ENCODE results near the gene FANCM.

The FANCM gene

DNA sequence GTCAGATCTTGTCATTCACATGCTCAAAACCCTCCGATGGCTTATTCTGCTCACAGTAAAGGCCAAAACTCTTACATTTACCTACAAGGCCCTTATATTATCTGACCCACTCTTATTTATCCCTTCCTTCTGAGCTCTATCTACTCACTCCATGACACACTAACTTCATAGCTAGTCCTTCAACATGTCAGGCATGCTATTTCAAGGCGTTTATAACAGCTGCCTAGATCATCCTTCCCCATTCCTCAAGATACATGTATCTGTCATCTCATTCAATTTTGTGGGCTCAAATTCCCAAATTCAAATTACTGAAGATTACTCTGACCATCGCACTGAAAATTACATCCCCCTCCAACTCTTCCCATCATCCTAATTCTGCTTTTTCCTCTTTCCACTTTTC lies 110.4 kb downstream of the FANCM start:
- WGBS, result 92% methylated on average over 3 of the region's 3 CpGs
- Histone ChIP-seq H3K27me3 (ENCODE audit: insufficient read depth, low read length) (no peaks in the 10 kb centered on the region), H3K27ac (ENCODE audit: low read depth, low read length) (no peak overlapping the region), H3K9ac (ENCODE audit: low read depth, low read length) (no peak overlapping the region), H3K36me3 (ENCODE audit: insufficient read depth, low read length) (peaks cover 18% of the 10 kb centered on the region), H3K4me3 (ENCODE audit: low read length) (no peak overlapping the region), H3K9me3 (ENCODE audit: insufficient read depth, low read depth, low read length) (no peaks in the 10 kb centered on the region), H3K4me1 (ENCODE audit: insufficient read depth, low read length) (no peaks in the 10 kb centered on the region)

DNA sequence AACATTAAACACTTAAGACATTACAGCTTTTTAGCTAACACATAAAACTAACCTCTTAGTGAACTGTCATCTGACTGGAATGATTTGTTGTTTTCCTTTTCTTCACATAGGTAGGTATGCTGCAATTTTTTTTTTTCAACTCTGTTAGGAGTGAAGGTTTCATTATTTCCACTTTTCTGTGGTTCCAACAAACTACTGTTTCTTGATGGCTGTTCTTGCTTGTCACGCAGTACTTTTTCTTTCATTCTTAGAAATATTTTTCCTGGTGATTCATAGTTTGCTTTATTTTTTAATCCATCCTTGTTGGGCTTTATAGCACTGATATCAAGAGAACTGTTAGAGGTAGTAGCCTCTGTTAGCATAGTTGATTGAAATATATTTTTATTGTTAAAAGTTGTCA lies 111.0 kb downstream of the FANCM start:
- no peaks in the 10 kb centered on the region for H3K27me3 ChIP-seq (ENCODE audit: insufficient read depth, low read length)
- no peaks in the 10 kb centered on the region for H3K9me3 ChIP-seq (ENCODE audit: insufficient read depth, low read depth, low read length)
- H3K36me3 ChIP-seq (ENCODE audit: insufficient read depth, low read length), result peaks cover 13% of the 10 kb centered on the region
- no peaks in the 10 kb centered on the region for H3K4me1 ChIP-seq (ENCODE audit: insufficient read depth, low read length)
- WGBS, result no CpG with 5 or more reads among the region's 1 CpG
- H3K27ac ChIP-seq (ENCODE audit: low read depth, low read length), result no peak overlapping the region
- H3K9ac ChIP-seq (ENCODE audit: low read depth, low read length), result no peak overlapping the region
- H3K4me3 ChIP-seq (ENCODE audit: low read length), result no peak overlapping the region

DNA sequence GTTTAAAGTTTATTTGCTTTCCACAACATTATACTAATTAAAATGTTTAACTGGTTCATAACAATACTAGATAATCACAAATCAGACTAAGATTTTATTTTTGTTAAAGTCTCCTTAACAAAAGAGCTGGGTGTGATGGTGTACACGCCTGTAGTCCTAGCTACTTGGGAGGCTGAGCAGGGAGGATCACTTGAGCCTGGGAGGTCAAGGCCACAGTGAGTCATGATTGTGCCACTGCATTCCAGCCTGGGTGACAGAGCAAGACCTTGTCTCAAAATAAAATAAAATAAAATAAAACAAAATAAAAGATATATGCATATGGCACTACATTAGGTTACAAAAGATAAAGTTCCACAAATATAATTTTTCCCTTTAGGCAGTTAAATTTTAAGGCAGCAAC lies 111.7 kb downstream of the FANCM start:
- Histone ChIP-seq H3K9me3 (ENCODE audit: insufficient read depth, low read depth, low read length) (no peaks in the 10 kb centered on the region), H3K4me3 (ENCODE audit: low read length) (no peak overlapping the region), H3K27ac (ENCODE audit: low read depth, low read length) (no peak overlapping the region), H3K4me1 (ENCODE audit: insufficient read depth, low read length) (no peaks in the 10 kb centered on the region), H3K9ac (ENCODE audit: low read depth, low read length) (no peak overlapping the region), H3K36me3 (ENCODE audit: insufficient read depth, low read length) (peaks cover 5% of the 10 kb centered on the region), H3K27me3 (ENCODE audit: insufficient read depth, low read length) (no peaks in the 10 kb centered on the region)
- 100% methylated on average over 1 of the region's 1 CpG for WGBS

DNA sequence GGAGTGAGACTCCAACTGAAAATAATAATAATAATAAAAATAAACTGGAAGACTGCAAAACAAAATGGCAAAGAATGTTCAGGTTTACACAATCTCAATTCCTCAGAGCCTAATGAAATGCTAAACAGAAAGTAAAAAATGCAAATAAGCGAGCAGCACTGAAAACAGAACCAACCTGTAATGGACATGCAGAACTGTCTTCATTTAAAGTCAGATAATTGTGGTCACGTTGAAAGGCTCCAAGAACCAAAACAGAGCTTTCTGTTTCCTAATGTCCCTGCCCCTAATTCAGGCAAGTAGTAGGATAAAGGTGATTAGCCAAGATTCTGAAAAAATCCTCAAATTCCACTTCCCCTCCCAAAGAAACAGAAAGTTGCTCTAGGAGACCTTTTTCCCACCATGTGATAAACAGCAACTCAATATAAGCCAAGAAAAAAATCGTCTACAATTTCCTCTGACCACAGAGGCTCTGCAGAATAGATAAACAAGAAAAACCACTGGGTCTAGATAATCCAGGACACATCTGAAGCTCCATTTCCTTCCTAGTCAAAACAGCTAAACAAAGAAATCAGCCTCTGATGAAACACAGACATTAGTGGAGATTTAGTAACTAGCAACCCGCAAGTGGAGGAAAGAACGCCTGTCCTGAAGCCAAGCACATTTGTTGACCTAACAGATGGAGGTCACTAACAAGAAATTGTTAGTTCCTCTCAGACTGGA lies 114.3 kb downstream of the FANCM start:
- H3K27ac ChIP-seq (ENCODE audit: low read depth, low read length), result no peak overlapping the region
- no peak overlapping the region for H3K9ac ChIP-seq (ENCODE audit: low read depth, low read length)
- peaks cover 5% of the 10 kb centered on the region for H3K36me3 ChIP-seq (ENCODE audit: insufficient read depth, low read length)
- no peaks in the 10 kb centered on the region for H3K4me1 ChIP-seq (ENCODE audit: insufficient read depth, low read length)
- WGBS, result 85% methylated on average over 5 of the region's 5 CpGs
- H3K27me3 ChIP-seq (ENCODE audit: insufficient read depth, low read length), result no peaks in the 10 kb centered on the region
- H3K4me3 ChIP-seq (ENCODE audit: low read length), result 0 out of 2 replicates have a peak overlapping the region, but pooled peaks have one; percentile 7
- H3K9me3 ChIP-seq (ENCODE audit: insufficient read depth, low read depth, low read length), result no peaks in the 10 kb centered on the region
